A673 (cell line): ENCODE results near the gene TRA2A. TPM values are rescaled to one million over a fixed set of nuclear protein-coding genes. Genes with fewer than 3 reads are reported as not detected.
"Not testable (repeated sequence)": the region's sequence is repeated elsewhere in the genome, so short reads cannot be mapped to it uniquely, and the experiment has no call there.

ENCODE experiments used
- BruUV-seq: library from RNA; stranded (reverse); fragments of 400-500 nt; replicated peaks from 2 replicates; lab custom pipeline; 2021; lab: Mats Ljungman, UMichigan
- CTCF ChIA-PET: fragments of 300-600 bp; sonication (Branson Sonifier 250); formaldehyde crosslinking; loops from one replicate; lab custom pipeline; 2022; ENCODE audit warnings: antibody characterized with exemption; lab: Charles Lee
- POLR2A ChIA-PET: fragments of 300-600 bp; sonication (Branson Sonifier 250); formaldehyde crosslinking; loops from one replicate; lab custom pipeline; 2022; ENCODE audit warnings: antibody characterized with exemption; ENCODE audit not compliant: low non-redundant PET; lab: Charles Lee
- DNase-seq: peaks from one replicate; pipeline ENCODE4 v3.0.0-alpha.2; 2015; ENCODE audit warnings: low spot score
- H3K27ac ChIP-seq: fragments of 200-600 bp; sonication (generic); 2 replicates; pipeline ENCODE4 v1.5.1; 2016; ENCODE audit warnings: mixed run types, low read depth, mild to moderate bottlenecking, mixed read lengths, antibody characterized with exemption, low read length; ENCODE audit not compliant: poor library complexity, severe bottlenecking
- H3K27me3 ChIP-seq: fragments of 200-600 bp; sonication (generic); replicated peaks from 2 replicates; pipeline ENCODE4 v1.6.1; 2017; ENCODE audit warnings: mixed run types, low read depth, mild to moderate bottlenecking, mixed read lengths, antibody characterized with exemption, low read length; ENCODE audit not compliant: insufficient read depth, poor library complexity
- H3K36me3 ChIP-seq: fragments of 200-600 bp; sonication (generic); 2 replicates; pipeline ENCODE4 v1.6.1; 2016; ENCODE audit warnings: mixed run types, mild to moderate bottlenecking, mixed read lengths, antibody characterized with exemption, low read length; ENCODE audit not compliant: insufficient read depth, poor library complexity, severe bottlenecking
- H3K4me1 ChIP-seq: fragments of 200-600 bp; sonication (generic); 2 replicates; pipeline ENCODE4 v1.6.1; 2017; ENCODE audit warnings: mixed run types, mild to moderate bottlenecking, mixed read lengths, antibody characterized with exemption, low read length; ENCODE audit not compliant: insufficient read depth, poor library complexity, severe bottlenecking
- H3K4me3 ChIP-seq: fragments of 200-600 bp; sonication (generic); 2 replicates; pipeline ENCODE4 v1.5.1; 2016; ENCODE audit warnings: low read depth, mixed run types, mild to moderate bottlenecking, mixed read lengths, low read length; ENCODE audit not compliant: poor library complexity, severe bottlenecking
- H3K9me3 ChIP-seq: fragments of 200-600 bp; sonication (generic); 2 replicates; pipeline ENCODE4 v1.6.1; 2016; ENCODE audit warnings: mixed run types, low read depth, mild to moderate bottlenecking, mixed read lengths, antibody characterized with exemption, low read length; ENCODE audit not compliant: poor library complexity, severe bottlenecking
- CTCF ChIP-seq: fragments of 300-800, 200-600 bp; sonication (generic); conservative IDR thresholded peaks from 2 replicates; pipeline ENCODE4 v1.5.1; 2017; ENCODE audit warnings: low read depth, mild to moderate bottlenecking, antibody characterized with exemption, low read length, moderate library complexity, mixed read lengths
- EZH2 ChIP-seq: fragments of 200-600 bp; sonication (generic); IDR thresholded peaks from 2 replicates; pipeline ENCODE4 v1.6.1; 2017; ENCODE audit warnings: borderline replicate concordance, low read depth, mild to moderate bottlenecking, mixed read lengths, antibody characterized with exemption, low read length; ENCODE audit not compliant: poor library complexity, severe bottlenecking
- intact Hi-C: fragments of 100-400 bp; cut with micrococcal nuclease; formaldehyde crosslinking; loops from one replicate; pipeline ENCODE4 v1.10.0; 2022; ENCODE audit not compliant: unreplicated experiment
- total RNA-seq: library from RNA; stranded (reverse); gene quantifications from 2 replicates; pipeline ENCODE4 v1.2.3, GENCODE V29; 2021

TRA2A gene
- total RNA-seq, 1 experiment from 2014 or later, result 114 TPM

- DNase-seq, result peak; percentile 25
- no peaks in the 10 kb centered on the region for H3K27me3 ChIP-seq
- ChIA-PET POLR2A (no interaction called here), CTCF (no interaction called here)
- intact Hi-C loops, result no loop called here
- peak overlapping the region; percentile 44 for H3K4me3 ChIP-seq
- TF ChIP-seq EZH2 (no peak), CTCF (no peak)
- no peaks in the 10 kb centered on the region for H3K36me3 ChIP-seq
- BruUV-seq, result no TSS peak
- peak overlapping the region; percentile 63 for H3K27ac ChIP-seq
- no peaks in the 10 kb centered on the region for H3K9me3 ChIP-seq
- H3K4me1 ChIP-seq, result no peaks in the 10 kb centered on the region
These were observed 41.2 kb downstream of the TRA2A start for GRCh38 chr7:23490357-23491135.

- H3K36me3 ChIP-seq, BruUV-seq, H3K27ac ChIP-seq, H3K9me3 ChIP-seq, H3K27me3 ChIP-seq, CTCF ChIA-PET, DNase-seq, POLR2A ChIA-PET, H3K4me1 ChIP-seq, intact Hi-C loops, H3K4me3 ChIP-seq: not testable (repeated sequence)
These were observed 43.1 kb downstream of the TRA2A start for GRCh38 chr7:23488714-23489113.

GRCh38 chr7:23487670-23488069 lies 44.1 kb downstream of the TRA2A start:
- no peaks in the 10 kb centered on the region for H3K27me3 ChIP-seq
- ChIA-PET CTCF (no interaction called here), POLR2A (no interaction called here)
- no peak overlapping the region for H3K27ac ChIP-seq
- H3K4me3 ChIP-seq, result no peak overlapping the region
- no peaks in the 10 kb centered on the region for H3K4me1 ChIP-seq
- H3K36me3 ChIP-seq, result no peaks in the 10 kb centered on the region
- TF ChIP-seq EZH2 (no peak), CTCF (no peak)
- intact Hi-C loops, result no loop called here
- no TSS peak for BruUV-seq
- no peaks in the 10 kb centered on the region for H3K9me3 ChIP-seq
- DNase-seq, result no peak
